Measurements from ENCODE around the gene TPRG1.

The TPRG1 gene

GRCh38 chr3:189229196-189229828 lies 57.5 kb downstream of the TPRG1 start:
- no peak overlapping the region for H3K4me3 ChIP-seq (ENCODE audit: low read depth, low read length)
- TF ChIP-seq, protein P1, sequence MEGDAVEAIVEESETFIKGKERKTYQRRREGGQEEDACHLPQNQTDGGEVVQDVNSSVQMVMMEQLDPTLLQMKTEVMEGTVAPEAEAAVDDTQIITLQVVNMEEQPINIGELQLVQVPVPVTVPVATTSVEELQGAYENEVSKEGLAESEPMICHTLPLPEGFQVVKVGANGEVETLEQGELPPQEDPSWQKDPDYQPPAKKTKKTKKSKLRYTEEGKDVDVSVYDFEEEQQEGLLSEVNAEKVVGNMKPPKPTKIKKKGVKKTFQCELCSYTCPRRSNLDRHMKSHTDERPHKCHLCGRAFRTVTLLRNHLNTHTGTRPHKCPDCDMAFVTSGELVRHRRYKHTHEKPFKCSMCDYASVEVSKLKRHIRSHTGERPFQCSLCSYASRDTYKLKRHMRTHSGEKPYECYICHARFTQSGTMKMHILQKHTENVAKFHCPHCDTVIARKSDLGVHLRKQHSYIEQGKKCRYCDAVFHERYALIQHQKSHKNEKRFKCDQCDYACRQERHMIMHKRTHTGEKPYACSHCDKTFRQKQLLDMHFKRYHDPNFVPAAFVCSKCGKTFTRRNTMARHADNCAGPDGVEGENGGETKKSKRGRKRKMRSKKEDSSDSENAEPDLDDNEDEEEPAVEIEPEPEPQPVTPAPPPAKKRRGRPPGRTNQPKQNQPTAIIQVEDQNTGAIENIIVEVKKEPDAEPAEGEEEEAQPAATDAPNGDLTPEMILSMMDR (IDR thresholded peaks at IDR 0.05; ENCODE audit: low read depth, low read length), result no peak

GRCh38 chr3:189232790-189233189 lies 61.0 kb downstream of the TPRG1 start:
- no peak overlapping the region for H3K4me3 ChIP-seq (ENCODE audit: low read depth, low read length)

DNA sequence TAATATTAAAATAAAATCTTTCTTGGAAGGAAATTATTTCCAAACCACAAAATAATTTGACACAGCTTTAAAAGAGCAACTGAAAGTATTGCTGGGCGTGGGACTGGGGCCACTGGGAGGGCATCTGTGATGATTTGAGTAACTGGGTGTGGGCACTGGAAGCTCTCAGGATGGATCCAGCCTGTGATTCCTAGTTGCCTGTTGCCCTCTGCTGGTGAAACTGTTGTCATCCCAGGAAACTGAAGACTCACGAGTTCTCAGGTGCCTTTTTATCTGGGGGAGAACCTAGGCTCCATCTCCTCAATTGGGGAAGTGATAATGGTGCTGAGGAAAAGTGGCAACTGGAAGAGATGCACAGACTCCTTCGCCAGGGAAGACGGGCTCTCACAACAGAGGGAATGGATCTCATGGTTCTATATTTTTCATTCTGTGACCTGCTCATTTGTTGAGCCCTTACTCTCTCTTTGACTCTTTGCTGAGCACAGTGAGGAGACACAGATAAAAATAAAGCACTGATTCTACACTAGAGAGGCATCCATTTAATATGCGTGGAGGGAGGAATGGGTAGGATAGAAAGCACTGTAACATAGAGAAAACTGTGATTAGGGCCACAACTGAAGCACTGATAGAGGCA lies 61.6 kb downstream of the TPRG1 start:
- no peak overlapping the region for H3K4me3 ChIP-seq (ENCODE audit: low read depth, low read length)
- TF ChIP-seq, protein P1 (IDR thresholded peaks at IDR 0.05; ENCODE audit: low read depth, low read length), result peak; percentile 46

More at GRCh38 chr3:189232790-189233189, 61.0 kb downstream of the TPRG1 start:
- TF ChIP-seq, protein P1 (IDR thresholded peaks at IDR 0.05; ENCODE audit: low read depth, low read length), result no peak

GRCh38 chr3:189235214-189235613 lies 63.4 kb downstream of the TPRG1 start:
- TF ChIP-seq, protein P1 (IDR thresholded peaks at IDR 0.05; ENCODE audit: low read depth, low read length), result no peak
- H3K4me3 ChIP-seq (ENCODE audit: low read depth, low read length), result no peak overlapping the region

- TF ChIP-seq, protein P1 (IDR thresholded peaks at IDR 0.05; ENCODE audit: low read depth, low read length), result no peak
- no peak overlapping the region for H3K4me3 ChIP-seq (ENCODE audit: low read depth, low read length)
Observed at GRCh38 chr3:189236352-189236751, 64.6 kb downstream of the TPRG1 start.

DNA sequence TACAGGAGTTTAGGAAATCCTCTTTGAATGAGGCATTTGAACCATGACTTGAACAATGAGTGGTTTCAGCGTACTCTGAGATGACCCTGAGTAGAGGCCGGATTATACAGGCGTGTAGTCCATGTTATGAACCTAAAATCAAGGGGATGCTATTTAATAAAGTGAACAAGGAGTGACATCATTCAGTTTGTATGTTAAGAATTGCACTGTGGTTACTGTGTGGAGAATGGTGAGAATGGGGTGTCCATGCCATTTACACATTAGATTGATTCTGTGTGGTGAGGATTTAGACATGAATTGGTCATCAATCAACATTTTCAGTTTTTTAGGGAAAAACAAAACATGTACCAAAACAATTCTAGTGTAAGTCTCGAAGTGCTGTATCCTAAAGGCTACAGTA lies 65.8 kb downstream of the TPRG1 start:
- H3K4me3 ChIP-seq (ENCODE audit: low read depth, low read length), result no peak overlapping the region
- TF ChIP-seq, protein P1 (IDR thresholded peaks at IDR 0.05; ENCODE audit: low read depth, low read length), result no peak

GRCh38 chr3:189238071-189238470 lies 66.3 kb downstream of the TPRG1 start:
- TF ChIP-seq, protein P1 (IDR thresholded peaks at IDR 0.05; ENCODE audit: low read depth, low read length), result no peak
- no peak overlapping the region for H3K4me3 ChIP-seq (ENCODE audit: low read depth, low read length)

Data from WI38 (cell line).